Measurements from ENCODE around the gene ACOT13.
A peak's percentile ranks its signal among the peaks of the same experiment; 100 is the strongest.
"Not testable (repeated sequence)": the region's sequence is repeated elsewhere in the genome, so short reads cannot be mapped to it uniquely, and the experiment has no call there.

ACOT13 gene

GRCh38 chr6:24668997-24669361, 2.1 kb downstream of the ACOT13 start:
- Mint-ChIP-seq H3K4me3 (peak overlapping the region; percentile 21), H3K27me3 (no peaks in the 10 kb centered on the region), H3K4me1 (peaks cover 47% of the 10 kb centered on the region), H3K9me3 (peaks cover 21% of the 10 kb centered on the region), H3K27ac (no peak overlapping the region), H3K36me3 (ENCODE audit: low read depth) (peaks cover 44% of the 10 kb centered on the region)
- ATAC-seq: no peak
- DNase-seq: no peak

- H3K27me3 Mint-ChIP-seq, ATAC-seq, H3K4me3 Mint-ChIP-seq, H3K27ac Mint-ChIP-seq, DNase-seq: not testable (repeated sequence)
- H3K36me3 Mint-ChIP-seq (ENCODE audit: low read depth): peaks cover 40% of the 10 kb centered on the region
- H3K9me3 Mint-ChIP-seq: peaks cover 21% of the 10 kb centered on the region
- peaks cover 33% of the 10 kb centered on the region for H3K4me1 Mint-ChIP-seq
Observed at GRCh38 chr6:24670492-24670891, 3.6 kb downstream of the ACOT13 start.

GRCh38 chr6:24671077-24671476, 4.2 kb downstream of the ACOT13 start:
- not testable (repeated sequence) for H3K4me3 Mint-ChIP-seq, ATAC-seq, DNase-seq, H3K27ac Mint-ChIP-seq, H3K27me3 Mint-ChIP-seq
- Mint-ChIP-seq H3K9me3 (peaks cover 21% of the 10 kb centered on the region), H3K4me1 (peaks cover 29% of the 10 kb centered on the region), H3K36me3 (ENCODE audit: low read depth) (peaks cover 40% of the 10 kb centered on the region)

GRCh38 chr6:24672620-24673182, 5.8 kb downstream of the ACOT13 start:
- ATAC-seq: no peak
- Mint-ChIP-seq H3K4me1 (peaks cover 13% of the 10 kb centered on the region), H3K36me3 (ENCODE audit: low read depth) (peaks cover 37% of the 10 kb centered on the region)

GRCh38 chr6:24673625-24674024, 6.7 kb downstream of the ACOT13 start:
- no peak for ATAC-seq
- H3K4me3 Mint-ChIP-seq: no peak overlapping the region
- DNase-seq: no peak
- peaks cover 21% of the 10 kb centered on the region for H3K9me3 Mint-ChIP-seq
- H3K27ac Mint-ChIP-seq: no peak overlapping the region
- H3K27me3 Mint-ChIP-seq: no peaks in the 10 kb centered on the region
- H3K36me3 Mint-ChIP-seq (ENCODE audit: low read depth): peaks cover 37% of the 10 kb centered on the region
- H3K4me1 Mint-ChIP-seq: peaks cover 4% of the 10 kb centered on the region

More at GRCh38 chr6:24672620-24673182, 5.8 kb downstream of the ACOT13 start:
- Mint-ChIP-seq H3K27me3 (no peaks in the 10 kb centered on the region), H3K4me3 (no peak overlapping the region), H3K9me3 (peaks cover 21% of the 10 kb centered on the region), H3K27ac (no peak overlapping the region)
- no peak for DNase-seq

- H3K4me3 Mint-ChIP-seq; H3K36me3 Mint-ChIP-seq (ENCODE audit: low read depth); H3K9me3 Mint-ChIP-seq; H3K27ac Mint-ChIP-seq; H3K4me1 Mint-ChIP-seq; H3K27me3 Mint-ChIP-seq; ATAC-seq; DNase-seq: not testable (repeated sequence)
Observed at GRCh38 chr6:24678792-24679352, 12.0 kb downstream of the ACOT13 start.

- Mint-ChIP-seq H3K36me3 (ENCODE audit: low read depth) (peaks cover under 1% of the 10 kb centered on the region), H3K4me1 (no peaks in the 10 kb centered on the region), H3K4me3 (no peak overlapping the region), H3K9me3 (no peaks in the 10 kb centered on the region), H3K27ac (no peak overlapping the region), H3K27me3 (no peaks in the 10 kb centered on the region)
- DNase-seq (no peak), ATAC-seq (no peak)
Observed at GRCh38 chr6:24680582-24680981, 13.7 kb downstream of the ACOT13 start.

GRCh38 chr6:24683297-24684296, 16.7 kb downstream of the ACOT13 start:
- no peak overlapping the region for H3K27ac Mint-ChIP-seq
- DNase-seq (no peak), ATAC-seq (no peak)
- no peaks in the 10 kb centered on the region for H3K9me3 Mint-ChIP-seq
- no peaks in the 10 kb centered on the region for H3K4me1 Mint-ChIP-seq
- no peak overlapping the region for H3K4me3 Mint-ChIP-seq
- H3K36me3 Mint-ChIP-seq (ENCODE audit: low read depth): peaks cover 3% of the 10 kb centered on the region
- H3K27me3 Mint-ChIP-seq: no peaks in the 10 kb centered on the region

GRCh38 chr6:24686408-24686807, 19.5 kb downstream of the ACOT13 start:
- H3K4me1 Mint-ChIP-seq: peaks cover 6% of the 10 kb centered on the region
- H3K27me3 Mint-ChIP-seq: no peaks in the 10 kb centered on the region
- peaks cover 3% of the 10 kb centered on the region for H3K36me3 Mint-ChIP-seq (ENCODE audit: low read depth)
- no peak overlapping the region for H3K27ac Mint-ChIP-seq
- no peak overlapping the region for H3K4me3 Mint-ChIP-seq
- no peaks in the 10 kb centered on the region for H3K9me3 Mint-ChIP-seq
- ATAC-seq (no peak), DNase-seq (no peak)

GRCh38 chr6:24686946-24687345, 20.1 kb downstream of the ACOT13 start:
- Mint-ChIP-seq H3K4me3 (no peak overlapping the region), H3K9me3 (no peaks in the 10 kb centered on the region), H3K4me1 (peaks cover 11% of the 10 kb centered on the region), H3K27ac (no peak overlapping the region), H3K27me3 (no peaks in the 10 kb centered on the region), H3K36me3 (ENCODE audit: low read depth) (peaks cover 3% of the 10 kb centered on the region)
- no peak for DNase-seq
- no peak for ATAC-seq

GRCh38 chr6:24689964-24690363, 23.1 kb downstream of the ACOT13 start:
- ATAC-seq (no peak), DNase-seq (no peak)
- Mint-ChIP-seq H3K27me3 (no peaks in the 10 kb centered on the region), H3K4me1 (peaks cover 21% of the 10 kb centered on the region), H3K36me3 (ENCODE audit: low read depth) (peaks cover 3% of the 10 kb centered on the region), H3K27ac (no peak overlapping the region), H3K9me3 (no peaks in the 10 kb centered on the region), H3K4me3 (no peak overlapping the region)

- Mint-ChIP-seq H3K27ac (no peak overlapping the region), H3K36me3 (ENCODE audit: low read depth) (peaks cover 3% of the 10 kb centered on the region), H3K4me3 (no peak overlapping the region), H3K9me3 (no peaks in the 10 kb centered on the region), H3K4me1 (peaks cover 23% of the 10 kb centered on the region), H3K27me3 (no peaks in the 10 kb centered on the region)
- no peak for DNase-seq
- ATAC-seq: no peak
Observed at GRCh38 chr6:24690593-24690992, 23.7 kb downstream of the ACOT13 start.

GRCh38 chr6:24691550-24691949, 24.7 kb downstream of the ACOT13 start:
- Mint-ChIP-seq H3K36me3 (ENCODE audit: low read depth) (peaks cover 3% of the 10 kb centered on the region), H3K4me3 (no peak overlapping the region), H3K27ac (peak overlapping the region; percentile 7), H3K27me3 (no peaks in the 10 kb centered on the region), H3K4me1 (peaks cover 33% of the 10 kb centered on the region), H3K9me3 (no peaks in the 10 kb centered on the region)
- peak; percentile 81 for ATAC-seq
- no peak for DNase-seq

GRCh38 chr6:24692003-24692402, 25.1 kb downstream of the ACOT13 start:
- Mint-ChIP-seq H3K4me3 (no peak overlapping the region), H3K9me3 (no peaks in the 10 kb centered on the region), H3K36me3 (ENCODE audit: low read depth) (peaks cover 3% of the 10 kb centered on the region), H3K4me1 (peaks cover 33% of the 10 kb centered on the region), H3K27ac (peak overlapping the region; percentile 7), H3K27me3 (no peaks in the 10 kb centered on the region)
- DNase-seq: no peak
- ATAC-seq: no peak

- ATAC-seq (no peak), DNase-seq (no peak)
- peaks cover 33% of the 10 kb centered on the region for H3K4me1 Mint-ChIP-seq
- no peaks in the 10 kb centered on the region for H3K27me3 Mint-ChIP-seq
- H3K4me3 Mint-ChIP-seq: no peak overlapping the region
- H3K9me3 Mint-ChIP-seq: no peaks in the 10 kb centered on the region
- H3K36me3 Mint-ChIP-seq (ENCODE audit: low read depth): peaks cover under 1% of the 10 kb centered on the region
- no peak overlapping the region for H3K27ac Mint-ChIP-seq
Observed at GRCh38 chr6:24692415-24692814, 25.5 kb downstream of the ACOT13 start.
